TTC549 (cell line): Measurements from ENCODE around the gene CNNM4.

Experiments used
- FAIRE-seq: peaks from 2 replicates; lab custom pipeline; 2012; peaks lifted over from hg19 to GRCh38; lab: Jason Lieb, UNC

The CNNM4 gene

DNA sequence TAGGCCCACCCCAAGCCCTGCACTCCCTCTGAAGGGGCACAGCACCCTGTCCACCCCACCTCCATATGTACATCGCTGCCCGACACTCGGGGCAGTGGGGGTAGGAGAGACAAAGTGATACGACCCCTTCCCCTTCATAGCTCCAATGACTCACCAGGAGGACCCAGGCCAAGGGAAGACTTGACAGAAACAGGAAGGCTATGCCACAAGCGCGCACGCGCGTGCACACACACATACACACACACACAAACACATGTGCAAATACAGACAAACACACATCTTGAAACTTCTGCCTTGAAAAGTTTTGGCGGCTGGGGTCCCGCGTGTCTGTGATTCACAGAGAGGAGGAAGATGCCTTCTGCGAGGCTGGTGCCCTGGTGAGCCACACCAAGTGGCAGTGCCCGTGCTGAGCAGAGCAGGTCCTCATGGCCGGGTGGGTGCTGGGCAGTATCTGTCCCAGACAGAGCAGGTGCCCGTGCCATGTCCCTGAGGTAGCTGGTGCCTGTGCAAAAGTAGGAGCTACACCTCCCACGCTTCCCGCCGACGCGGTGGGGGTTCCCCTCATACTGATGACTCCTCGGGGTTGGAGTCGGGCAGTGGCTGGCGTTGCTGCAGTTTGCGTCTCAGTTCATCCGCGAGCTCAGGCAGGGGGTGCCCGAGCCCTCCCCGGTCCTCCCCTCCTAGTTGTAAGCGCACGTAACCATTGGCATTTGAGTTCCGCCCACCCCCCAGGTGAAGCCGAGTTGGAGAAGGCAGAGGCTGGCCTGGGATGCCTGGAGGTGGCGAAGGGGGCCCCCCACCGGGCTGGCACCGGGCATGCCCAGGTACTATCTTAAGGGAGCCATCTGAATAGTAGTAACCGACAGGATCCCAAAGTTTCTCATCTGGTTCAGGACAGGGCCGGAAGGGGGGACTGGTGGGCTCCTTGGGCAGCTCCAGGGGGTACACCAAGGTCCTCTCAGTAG lies 99.6 kb downstream of the CNNM4 start:
- FAIRE-seq: no peak

DNA sequence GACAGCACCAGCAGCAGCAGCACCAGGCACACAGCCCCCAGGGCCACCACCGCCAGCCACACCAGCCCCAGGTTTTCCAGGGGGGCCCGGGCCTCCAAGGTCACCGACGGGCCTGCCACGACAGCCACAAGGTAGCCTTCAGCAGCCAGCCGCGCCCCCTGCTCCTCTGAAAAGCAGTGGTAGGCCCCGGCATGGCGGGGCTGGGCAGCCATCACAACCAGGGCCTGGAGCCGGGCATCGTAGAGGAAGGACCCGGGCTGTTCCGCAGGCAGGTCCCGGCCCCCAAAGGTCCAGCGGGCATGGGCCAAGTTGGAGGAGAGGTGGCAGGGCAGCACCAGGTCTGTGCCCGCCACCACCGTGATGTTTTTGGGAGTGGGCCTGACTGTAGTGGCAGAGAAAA lies 100.4 kb downstream of the CNNM4 start:
- no peak for FAIRE-seq
